ENCODE data around the gene MBNL2. TPM values are rescaled to one million over a fixed set of nuclear protein-coding genes. Genes with fewer than 3 reads are reported as not detected.
A peak's percentile ranks its signal among the peaks of the same experiment; 100 is the strongest.

The MBNL2 gene
- total RNA-seq, 2 experiments from 2014 or later, result 15.8 to 16.1 TPM

GRCh38 chr13:97431171-97431764, 209.1 kb downstream of the MBNL2 start:
- ATAC-seq, result no peak
- peaks cover 2% of the 10 kb centered on the region for H3K36me3 Mint-ChIP-seq (ENCODE audit: low read depth)
- intact Hi-C loops (cut with micrococcal nuclease), result loop anchor here (10.0 kb wide), 2 partner anchors 206 to 544 kb away; partner anchors contain the start of gene MBNL2
- DNase-seq, result no peak
- peak overlapping the region; percentile 97 for H3K4me3 Mint-ChIP-seq
- POLR2A ChIA-PET, result no interaction called here
- H3K27me3 Mint-ChIP-seq, result peaks cover 1% of the 10 kb centered on the region
- CTCF ChIA-PET, result interaction anchor here (0.7 to 1.7 kb wide), 4 partner anchors 72 to 322 kb away, joined by 3 to 9 read pairs (median 4); no protein-coding TSS in a partner anchor
- H3K27ac Mint-ChIP-seq, result no peak overlapping the region
- TF ChIP-seq CTCF (IDR thresholded peaks at IDR 0.05), result no peak
- H3K9me3 Mint-ChIP-seq, result no peaks in the 10 kb centered on the region
- peaks cover 17% of the 10 kb centered on the region for H3K4me1 Mint-ChIP-seq (ENCODE audit: low read depth)

- H3K27ac Mint-ChIP-seq, result peak overlapping the region; percentile 97
- ChIA-PET POLR2A (interaction anchor here (1.6 kb wide), 1 partner anchor 210 kb away, joined by 5 read pairs; the partner anchor contains the start of gene MBNL2), CTCF (interaction anchor here (0.9 to 1.7 kb wide), 4 partner anchors 27 to 322 kb away, joined by 3 to 9 read pairs (median 4); partner anchors contain the start of gene MBNL2)
- H3K4me3 Mint-ChIP-seq, result peak overlapping the region; percentile 97
- intact Hi-C loops (cut with micrococcal nuclease), result loop anchor here (10.0 kb wide), 2 partner anchors 208 to 542 kb away; partner anchors contain the start of gene MBNL2
- TF ChIP-seq CTCF (IDR thresholded peaks at IDR 0.05), result no peak
- ATAC-seq (no peak), DNase-seq (no peak)
- H3K4me1 Mint-ChIP-seq (ENCODE audit: low read depth), result peaks cover 23% of the 10 kb centered on the region
- H3K9me3 Mint-ChIP-seq, result no peaks in the 10 kb centered on the region
- peaks cover 1% of the 10 kb centered on the region for H3K27me3 Mint-ChIP-seq
- peaks cover 2% of the 10 kb centered on the region for H3K36me3 Mint-ChIP-seq (ENCODE audit: low read depth)
These were observed 210.2 kb downstream of the MBNL2 start for GRCh38 chr13:97432232-97432916.

GRCh38 chr13:97432917-97433726, 211.0 kb downstream of the MBNL2 start:
- Mint-ChIP-seq H3K27me3 (peaks cover 1% of the 10 kb centered on the region), H3K4me1 (ENCODE audit: low read depth) (peaks cover 25% of the 10 kb centered on the region), H3K9me3 (no peaks in the 10 kb centered on the region), H3K36me3 (ENCODE audit: low read depth) (peaks cover 2% of the 10 kb centered on the region), H3K27ac (peak overlapping the region; percentile 97), H3K4me3 (peak overlapping the region; percentile 97)
- DNase-seq (peak; percentile 98), ATAC-seq (peak; percentile 81)
- TF ChIP-seq CTCF (IDR thresholded peaks at IDR 0.05), result no peak
- intact Hi-C loops (cut with micrococcal nuclease), result loop anchor here (10.0 kb wide), 2 partner anchors 208 to 542 kb away; partner anchors contain the start of gene MBNL2
- ChIA-PET CTCF (interaction anchor here (0.9 to 1.7 kb wide), 4 partner anchors 26 to 367 kb away, joined by 3 to 9 read pairs (median 4); partner anchors contain the start of gene MBNL2), POLR2A (interaction anchor here (0.9 to 1.7 kb wide), 4 partner anchors 26 to 211 kb away, joined by 3 to 14 read pairs (median 6); partner anchors contain the start of gene MBNL2)

- Mint-ChIP-seq H3K36me3 (ENCODE audit: low read depth) (peaks cover 2% of the 10 kb centered on the region), H3K9me3 (no peaks in the 10 kb centered on the region), H3K27me3 (peaks cover under 1% of the 10 kb centered on the region), H3K27ac (peak within 1 kb of the TSS; percentile 97), H3K4me1 (ENCODE audit: low read depth) (peaks cover 25% of the 10 kb centered on the region), H3K4me3 (peak within 1 kb of the TSS; percentile 97)
- intact Hi-C loops (cut with micrococcal nuclease), result loop anchor here (10.0 kb wide), 2 partner anchors 209 to 541 kb away; partner anchors contain the start of gene MBNL2
- DNase-seq (peak; percentile 91), ATAC-seq (peak; percentile 70)
- ChIA-PET CTCF (interaction anchor here (1.0 to 1.1 kb wide), 2 partner anchors 25 to 366 kb away, joined by 3 to 4 read pairs; no protein-coding TSS in a partner anchor), POLR2A (interaction anchor here (0.9 to 1.7 kb wide), 4 partner anchors 25 to 212 kb away, joined by 3 to 14 read pairs (median 6); partner anchors contain the start of gene MBNL2)
- no peak for TF ChIP-seq CTCF (IDR thresholded peaks at IDR 0.05)
These were observed 211.7 kb downstream of the MBNL2 start, which contains the start of gene RAP2A for GRCh38 chr13:97433727-97434396. Gene RAP2A (plus strand): TSS chr13:97434169. CDS start chr13:97434471, 302 bp downstream.
